Natural killer cell (primary cell): Measurements from ENCODE around the gene CREB5. TPM values are rescaled to one million over a fixed set of nuclear protein-coding genes. Genes with fewer than 3 reads are reported as not detected.

Experiments
- ATAC-seq, 3 donors: fragments of 150-1000 bp in 2 of 3; fragments of 200-7000 bp in 1 of 3; cut with Tn5 transposase; 1 replicate in 1 of 3; 2 replicates in 2 of 3; pipeline ENCODE4 v1.10.0; 2021; ENCODE audit warnings: mild to moderate bottlenecking in 2 of 3, moderate library complexity in 2 of 3
- DNase-seq, 2 donors: peaks; one replicate each; pipeline versions ENCODE4 v3.0.0 to v3.0.0-alpha.2; 2013 to 2021; ENCODE audit warnings: mixed read lengths in 1 of 2
- H3K27ac ChIP-seq: one replicate; pipeline ENCODE4 v1.5.1; 2013; ENCODE audit warnings: mild to moderate bottlenecking, low read length
- H3K27me3 ChIP-seq: one replicate; pipeline ENCODE4 v1.6.1; 2013; ENCODE audit warnings: low read length; ENCODE audit not compliant: control insufficient read depth, insufficient read depth
- H3K36me3 ChIP-seq: one replicate; pipeline ENCODE4 v1.6.1; 2013; ENCODE audit warnings: low read length; ENCODE audit not compliant: control insufficient read depth, insufficient read depth
- H3K4me1 ChIP-seq: one replicate; pipeline ENCODE4 v1.6.1; 2013; ENCODE audit warnings: low read length; ENCODE audit not compliant: control insufficient read depth, insufficient read depth
- H3K4me3 ChIP-seq: one replicate; pipeline ENCODE4 v1.5.1; 2013; ENCODE audit warnings: low read length
- H3K9me3 ChIP-seq: one replicate; pipeline ENCODE4 v1.6.1; 2013; ENCODE audit warnings: low read length; ENCODE audit not compliant: control insufficient read depth, insufficient read depth
- H3K27ac Mint-ChIP-seq, 2 donors: one replicate each; pipeline ENCODE4 v1.8.0; 2022; ENCODE audit warnings: mild to moderate bottlenecking in 2 of 2, mixed read lengths in 2 of 2, moderate library complexity in 1 of 2
- H3K27me3 Mint-ChIP-seq, 2 donors: one replicate each; pipeline ENCODE4 v1.8.0; 2022; ENCODE audit warnings: low read depth in 2 of 2, mixed read lengths in 2 of 2
- H3K36me3 Mint-ChIP-seq: one replicate; pipeline ENCODE4 v1.8.0; 2022; ENCODE audit warnings: mixed read lengths
- H3K4me1 Mint-ChIP-seq, 2 donors: one replicate each; pipeline ENCODE4 v1.8.0; 2022; ENCODE audit warnings: mixed read lengths in 2 of 2
- H3K4me3 Mint-ChIP-seq: one replicate; pipeline ENCODE4 v1.8.0; 2022; ENCODE audit warnings: mild to moderate bottlenecking, moderate library complexity, mixed read lengths
- H3K9me3 Mint-ChIP-seq, 2 donors: one replicate each; pipeline ENCODE4 v1.8.0; 2022; ENCODE audit warnings: mixed read lengths in 2 of 2
- CTCF ChIP-seq: fragments of 200-600 bp; IDR thresholded peaks from one replicate; pipeline ENCODE4 v1.8.0; 2022; ENCODE audit warnings: antibody characterized with exemption
- WGBS: methylation state at CpG from one replicate; pipeline ENCODE4 v1.1.7; 2013; ENCODE audit warnings: missing lambda C conversion rate; ENCODE audit not compliant: insufficient coverage; 5-methylcytosine and 5-hydroxymethylcytosine counted together
- intact Hi-C: fragments of 100-400 bp; cut with micrococcal nuclease; formaldehyde crosslinking; loops from one replicate; pipeline ENCODE4 v1.14.2; 2022
- total RNA-seq, 4 donors: library from RNA; stranded (reverse); fragments of 120-200 nt in 1 of 4; gene quantifications; one replicate each; pipeline versions ENCODE4 v1.2.3 to v1.2.4, GENCODE V29; 2013 to 2022

The CREB5 gene
- total RNA-seq, 3 donors from 2014 or later (not counting 1 experiment from before 2014, with no cell fraction given): 0.52 to 7.0 (median 0.89) TPM

DNA sequence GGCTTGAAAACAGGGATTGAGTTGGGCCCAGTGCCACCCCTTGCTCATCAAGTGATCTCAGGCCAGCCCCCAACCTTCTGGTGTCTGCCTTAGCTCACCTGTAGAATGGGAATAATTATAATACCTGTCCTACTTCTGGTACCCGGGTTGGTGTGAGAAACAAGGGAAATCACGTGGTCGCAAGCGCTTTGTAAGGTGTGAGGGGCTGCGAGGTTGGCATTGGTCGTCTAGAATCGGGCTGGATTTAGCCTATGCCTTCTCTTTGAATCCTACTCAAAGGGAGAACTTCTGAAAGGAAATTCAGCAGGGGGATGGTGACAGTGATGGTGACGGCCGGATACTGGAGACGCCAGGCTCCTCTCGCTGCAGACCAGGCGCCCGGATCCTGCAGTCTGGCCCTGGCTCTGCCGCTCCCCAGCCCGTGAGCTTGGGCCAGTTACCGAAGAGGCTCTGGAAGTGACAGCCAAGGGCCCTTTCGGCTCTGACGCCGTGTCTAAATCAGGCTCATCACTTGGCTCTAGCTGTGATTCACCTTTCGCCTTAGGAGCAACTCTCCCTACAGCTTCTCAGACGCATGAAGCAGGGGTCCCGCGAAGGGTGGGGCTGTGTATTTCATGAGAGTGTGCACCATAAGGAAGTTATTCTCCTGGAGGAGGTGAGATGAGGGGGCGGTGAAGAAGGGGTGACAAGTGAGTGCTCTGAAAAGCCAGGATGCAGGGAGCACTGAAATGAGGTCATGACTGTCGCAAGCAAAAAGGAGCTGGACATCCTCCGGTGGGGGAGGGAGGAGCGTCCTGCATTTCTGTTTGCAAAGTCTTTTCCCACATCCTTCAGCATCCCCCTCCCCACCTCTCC lies 4.0 kb upstream of the CREB5 start:
- peaks cover 26% of the 10 kb centered on the region in 2 donors for H3K4me1 Mint-ChIP-seq
- H3K36me3 Mint-ChIP-seq: no peaks in the 10 kb centered on the region
- intact Hi-C loops: no loop called here
- H3K4me3 ChIP-seq: no peak overlapping the region
- peak overlapping the region in 1 of 2 donors; percentile 75 for H3K27ac Mint-ChIP-seq
- H3K9me3 Mint-ChIP-seq: no peaks in the 10 kb centered on the region
- no peaks in the 10 kb centered on the region for H3K36me3 ChIP-seq
- ATAC-seq (peak in 1 of 3 donors; percentile 5), DNase-seq (no peak)
- no peak overlapping the region for H3K27ac ChIP-seq
- WGBS: 48% methylated on average over 26 of the region's 27 CpGs
- peak overlapping the region; percentile 78 for H3K4me3 Mint-ChIP-seq
- peaks cover 18% of the 10 kb centered on the region for H3K4me1 ChIP-seq
- H3K27me3 ChIP-seq: peaks cover 34% of the 10 kb centered on the region
- H3K9me3 ChIP-seq: no peaks in the 10 kb centered on the region
- peaks cover 60 to 75% of the 10 kb centered on the region in 2 donors for H3K27me3 Mint-ChIP-seq
- TF ChIP-seq CTCF: no peak

DNA sequence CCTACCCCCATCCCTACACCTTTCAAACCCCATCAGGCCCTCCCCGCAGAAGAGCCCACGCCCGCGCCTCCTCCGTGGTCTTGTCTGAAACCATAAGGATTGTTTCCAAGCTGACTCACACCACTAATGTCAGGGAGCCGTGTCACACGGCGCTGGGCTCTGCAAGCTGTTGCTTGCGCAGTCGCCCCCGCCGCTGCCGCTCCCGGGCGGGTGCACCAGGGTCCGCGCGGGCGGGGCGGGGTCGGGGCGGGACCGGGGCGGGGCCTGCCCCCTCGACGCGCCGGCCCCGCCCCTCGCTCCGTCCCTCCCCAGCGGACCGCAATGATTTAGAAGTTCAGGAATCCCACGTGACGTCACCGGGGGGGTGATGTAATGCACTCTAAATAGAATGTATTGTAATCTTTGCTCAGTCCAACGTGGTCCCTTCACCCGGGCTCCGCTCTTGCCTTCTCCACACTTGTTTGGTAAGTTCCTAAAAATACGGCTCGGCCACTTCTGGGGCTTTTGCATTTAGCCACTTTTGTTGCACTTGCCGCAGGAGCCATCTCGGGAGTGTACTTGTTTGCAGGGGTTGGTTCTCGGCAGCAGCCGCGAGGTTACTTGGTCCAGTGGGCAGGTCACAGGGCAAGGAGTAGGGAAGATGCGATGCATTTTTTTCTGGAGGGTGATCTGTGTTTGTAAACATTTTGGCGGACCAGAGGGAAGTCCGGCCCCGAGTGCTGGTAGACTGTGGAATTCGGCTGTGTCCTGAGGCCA lies 3.2 kb upstream of the CREB5 start:
- Histone ChIP-seq H3K4me3 (peak overlapping the region; percentile 24), H3K9me3 (no peaks in the 10 kb centered on the region), H3K27ac (no peak overlapping the region), H3K27me3 (peaks cover 36% of the 10 kb centered on the region), H3K36me3 (no peaks in the 10 kb centered on the region), H3K4me1 (peaks cover 18% of the 10 kb centered on the region)
- peak overlapping the region; percentile 94 for H3K4me3 Mint-ChIP-seq
- H3K4me1 Mint-ChIP-seq: peaks cover 26% of the 10 kb centered on the region in 2 donors
- intact Hi-C loops: no loop called here
- no peaks in the 10 kb centered on the region for H3K9me3 Mint-ChIP-seq
- DNase-seq (peak; percentile 32 to 59), ATAC-seq (peak; percentile 64 to 77 (median 68))
- TF ChIP-seq CTCF: no peak
- peaks cover 65 to 83% of the 10 kb centered on the region in 2 donors for H3K27me3 Mint-ChIP-seq
- H3K27ac Mint-ChIP-seq: peak overlapping the region in 1 of 2 donors; percentile 75
- H3K36me3 Mint-ChIP-seq: no peaks in the 10 kb centered on the region
- WGBS: under 1% methylated on average over 51 of the region's 51 CpGs

DNA sequence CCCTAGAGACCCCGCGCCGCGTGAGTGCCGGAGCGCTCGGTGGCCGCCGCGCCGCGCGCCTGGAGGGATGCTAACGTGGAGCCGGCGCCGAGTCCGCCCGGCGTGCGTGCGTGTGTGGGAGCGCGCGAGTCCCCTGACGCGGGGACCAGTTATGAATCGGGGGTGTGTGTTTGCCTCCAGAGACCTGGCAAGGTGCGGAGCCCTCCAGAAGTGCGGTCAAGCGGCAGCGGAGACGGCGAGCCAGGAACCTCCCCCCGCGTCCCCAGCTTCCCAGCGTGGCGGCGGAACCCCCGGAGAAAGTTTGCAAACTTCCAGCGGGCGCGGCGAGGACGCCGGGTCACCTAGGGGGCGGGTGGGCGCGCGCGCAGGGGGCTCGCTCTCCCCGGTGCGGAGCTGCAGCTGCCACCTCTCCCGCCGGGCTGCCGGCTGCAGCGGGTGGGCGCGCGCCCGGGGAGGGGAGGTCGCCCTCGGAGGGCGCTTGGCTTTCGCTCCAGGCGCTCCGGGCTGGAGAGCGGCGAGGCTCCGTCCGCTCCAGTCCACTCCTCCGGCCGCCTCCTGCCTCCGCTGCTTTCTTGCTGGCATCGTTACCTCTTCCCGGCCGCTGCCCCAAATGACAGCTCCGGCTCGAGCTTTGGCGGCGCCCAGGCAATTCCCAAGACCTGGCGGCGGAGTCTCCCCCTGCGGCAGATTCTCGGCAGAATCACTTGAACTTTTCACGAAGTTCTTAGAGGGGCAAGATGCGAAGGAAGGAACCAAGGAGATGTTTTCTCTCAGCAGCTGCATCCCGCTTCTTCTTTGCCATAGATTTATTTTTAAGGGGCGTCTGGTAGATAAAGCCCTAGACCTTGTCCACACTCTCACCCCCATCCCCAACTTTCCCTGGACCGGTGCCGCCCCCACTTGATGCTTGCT lies 2.3 kb upstream of the CREB5 start:
- Mint-ChIP-seq H3K4me1 (peaks cover 26% of the 10 kb centered on the region in 2 donors), H3K4me3 (peak overlapping the region; percentile 94), H3K27ac (peak overlapping the region in 1 of 2 donors; percentile 75), H3K9me3 (no peaks in the 10 kb centered on the region), H3K27me3 (peaks cover 67 to 86% of the 10 kb centered on the region in 2 donors), H3K36me3 (no peaks in the 10 kb centered on the region)
- Histone ChIP-seq H3K27me3 (peaks cover 36% of the 10 kb centered on the region), H3K4me1 (peaks cover 18% of the 10 kb centered on the region), H3K9me3 (no peaks in the 10 kb centered on the region), H3K36me3 (no peaks in the 10 kb centered on the region), H3K27ac (no peak overlapping the region), H3K4me3 (peak overlapping the region; percentile 24)
- intact Hi-C loops: no loop called here
- peak in 2 of 3 donors; percentile 9 to 29 for ATAC-seq
- DNase-seq: peak in 1 of 2 donors; percentile 7
- WGBS: 2% methylated on average over 92 of the region's 92 CpGs
- no peak for TF ChIP-seq CTCF
